ENCODE measurements around the gene TSG101. TPM values are rescaled to one million over a fixed set of nuclear protein-coding genes. Genes with fewer than 3 reads are reported as not detected.

Gene TSG101
- total RNA-seq = 74.3 and 87.3 TPM in 2 replicates

GRCh38 chr11:18526521-18527296 is at the start of gene TSG101:
Gene TSG101, minus strand, starts transcription at chr11:18526942. Its CDS starts 126 bp downstream, at chr11:18526816.

DNA sequence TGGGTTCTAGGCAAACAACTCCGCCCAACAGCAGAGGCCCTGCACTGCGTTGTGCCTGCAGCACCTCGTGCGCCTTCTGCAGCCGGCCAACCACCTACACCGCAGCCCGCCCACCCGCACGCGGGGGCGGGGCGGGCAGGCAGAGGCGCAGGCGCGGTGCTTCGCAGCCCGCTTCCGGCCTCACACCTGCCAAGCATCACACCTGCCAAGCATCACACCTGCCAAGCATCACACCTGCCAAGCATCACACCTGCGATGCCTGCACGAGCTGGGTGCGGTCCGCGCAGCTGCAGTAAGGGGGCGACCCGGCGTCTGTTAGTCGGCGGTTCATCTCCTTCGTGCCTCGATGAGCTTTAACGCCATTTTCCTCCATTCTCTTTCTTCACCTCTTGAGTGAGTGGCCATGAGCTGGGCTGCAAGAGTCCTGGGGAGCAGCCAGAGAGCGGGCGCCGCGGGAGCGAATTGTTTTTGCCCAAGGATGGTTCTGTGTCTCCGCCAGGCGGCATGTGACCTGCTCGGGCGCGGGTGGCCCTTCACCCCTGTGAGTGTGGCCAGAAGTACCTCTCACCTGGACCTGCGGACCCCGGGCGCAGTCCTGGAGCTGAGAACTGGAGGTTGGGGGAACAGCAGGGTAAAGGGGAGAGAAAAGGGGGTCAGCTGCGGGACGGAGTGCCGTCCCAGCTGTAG is 70.9 kb downstream of the TSG101 start, which contains the start of gene LDHAL6A:
TSS of gene LDHAL6A (plus strand) at position 171 of the 687 bp plus-strand sequence. CDS start 825 bp downstream, outside the sequence.

Other genes starting within 250 kb of the TSG101 start
- gene HPS5, start 204.8 kb downstream of the TSG101 start, total RNA-seq = 8.5 and 8.8 TPM in 2 replicates
- 29.8 and 33.6 TPM in 2 replicates for gene GTF2H1, start 204.4 kb downstream of the TSG101 start, total RNA-seq
- 237 and 629 TPM in 2 replicates for gene LDHA, start 132.4 kb downstream of the TSG101 start, total RNA-seq
- 0.81 TPM in 1 of 2 replicates, not detected in the other for gene LDHC, start 114.6 kb downstream of the TSG101 start, total RNA-seq
- gene LDHAL6A, start 71.1 kb downstream of the TSG101 start, total RNA-seq = not detected in 2 replicates
- 12.3 and 17.8 TPM in 2 replicates for gene UEVLD, start 61.8 kb upstream of the TSG101 start, total RNA-seq
- not detected in 2 replicates for gene MISFA, start 72.8 kb upstream of the TSG101 start, total RNA-seq
- gene SPTY2D1, start 107.4 kb upstream of the TSG101 start, total RNA-seq = 8.5 and 16.5 TPM in 2 replicates
- gene TMEM86A, start 171.8 kb upstream of the TSG101 start, total RNA-seq = 0.49 and 4.1 TPM in 2 replicates
- gene IGSF22, start 199.2 kb upstream of the TSG101 start, total RNA-seq = under 0.01 and 0.38 TPM in 2 replicates

Measured in mesangial cell (primary cell).